AG09319 (cell line): ENCODE results near the gene RBMS3.
"Not testable (repeated sequence)": the region's sequence is repeated elsewhere in the genome, so short reads cannot be mapped to it uniquely, and the experiment has no call there.

ENCODE experiments used
- DNase-seq: peaks from one replicate; pipeline ENCODE4 v3.0.0-alpha.2; 2010; ENCODE audit warnings: low read depth; ENCODE audit errors: extremely low read depth
- CTCF ChIP-seq: IDR thresholded peaks from 2 replicates; pipeline ENCODE4 v1.5.1; 2011; ENCODE audit warnings: low read depth, mild to moderate bottlenecking, inconsistent platforms, low read length, moderate library complexity

Gene RBMS3

GRCh38 chr3:29466442-29466841 is 185.6 kb downstream of the RBMS3 start:
- TF ChIP-seq CTCF, result no peak
- no peak for DNase-seq

GRCh38 chr3:29468187-29468586 is 187.3 kb downstream of the RBMS3 start:
- no peak for DNase-seq
- no peak for TF ChIP-seq CTCF

GRCh38 chr3:29473481-29474170 is 192.8 kb downstream of the RBMS3 start:
- not testable (repeated sequence) for DNase-seq

DNA sequence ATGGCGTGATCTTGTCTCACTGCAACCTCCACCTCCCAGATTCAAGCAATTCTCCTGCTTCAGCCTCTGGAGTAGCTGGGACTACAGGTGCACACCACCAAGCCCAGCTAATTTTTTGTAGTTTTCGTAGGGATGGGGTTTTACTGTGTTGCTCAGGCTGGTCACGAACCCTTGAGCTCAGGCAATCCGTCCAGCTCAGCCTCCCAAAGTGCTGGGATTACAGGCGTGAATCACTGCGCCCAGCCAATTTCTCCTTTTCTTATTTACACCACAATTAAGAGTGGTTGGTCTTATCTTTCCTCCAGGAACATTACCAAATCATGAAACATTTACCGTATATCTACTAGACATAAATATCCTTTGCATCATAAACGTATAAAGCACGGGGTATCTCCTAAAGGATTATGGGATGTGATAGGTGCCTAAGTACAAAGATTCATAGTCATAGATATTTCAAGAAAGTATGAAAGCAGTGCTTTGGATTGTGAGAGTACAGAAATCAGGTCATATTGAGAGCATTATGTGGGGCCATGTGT is 194.5 kb downstream of the RBMS3 start:
- no peak for TF ChIP-seq CTCF
- no peak for DNase-seq

DNA sequence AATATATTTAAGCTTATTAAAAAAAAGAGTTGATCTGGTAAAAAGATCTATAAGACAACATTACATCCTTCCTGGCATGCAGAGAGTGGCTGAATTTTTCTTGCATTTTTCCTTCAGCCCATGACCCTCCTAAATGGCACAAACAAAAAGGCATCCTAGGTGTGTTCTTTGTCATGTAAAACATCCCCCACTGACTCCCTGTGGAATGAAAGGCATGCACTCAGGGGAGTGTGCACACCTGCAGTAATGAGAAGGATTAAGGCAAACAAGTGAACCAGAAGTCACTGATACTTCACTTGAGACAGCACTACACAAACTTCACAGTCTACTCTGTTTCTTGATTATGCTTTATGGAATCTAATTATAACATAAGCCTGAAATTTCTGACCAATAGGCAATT is 195.0 kb downstream of the RBMS3 start:
- no peak for DNase-seq
- no peak for TF ChIP-seq CTCF

DNA sequence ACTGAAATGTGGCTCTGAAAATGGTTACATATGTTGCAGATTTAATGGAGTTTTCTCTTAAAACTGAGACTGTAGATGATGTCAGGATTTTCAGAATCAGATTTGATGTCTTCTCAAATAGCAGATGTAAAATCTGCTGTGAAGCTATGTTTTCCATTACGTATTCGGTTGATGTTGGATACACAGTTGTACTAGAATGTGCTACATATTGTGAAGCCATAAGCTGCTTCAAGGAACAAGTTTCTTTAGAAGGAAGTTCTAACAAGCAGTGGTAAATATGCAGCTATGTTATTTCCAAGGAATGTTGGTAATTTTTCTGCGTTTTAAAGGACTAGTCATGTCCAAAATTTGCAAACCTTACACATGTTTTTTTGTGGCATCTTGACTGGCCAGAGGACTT is 197.7 kb downstream of the RBMS3 start:
- DNase-seq, result no peak
- no peak for TF ChIP-seq CTCF

DNA sequence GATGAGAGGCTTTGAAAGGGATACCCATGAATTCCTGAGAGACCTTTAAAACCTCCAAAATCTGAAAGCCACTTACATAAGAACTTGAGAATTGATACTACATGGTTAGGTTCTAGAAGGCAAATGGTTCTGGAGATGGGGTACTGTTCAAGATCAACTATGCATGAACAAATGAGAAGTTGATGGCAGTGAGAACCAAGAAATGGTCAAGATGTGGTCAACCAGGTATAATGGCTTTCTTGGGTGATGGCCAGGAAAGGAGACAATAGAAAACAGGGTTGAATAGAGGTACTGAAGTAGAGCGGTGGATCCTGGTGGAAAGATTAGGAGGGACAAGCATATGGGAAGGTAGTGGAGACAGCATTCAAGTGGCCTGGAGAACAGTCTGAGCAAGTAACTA is 200.4 kb downstream of the RBMS3 start:
- no peak for DNase-seq
- no peak for TF ChIP-seq CTCF
